Stimulated activated CD8-positive, alpha-beta memory T cell treated with anti-CD3 and anti-CD28 coated beads, Interleukin-2, amount 100 ng/mL, for 48 hours (primary cell): ENCODE results near the gene ITGAD.

Source experiments
- DNase-seq, 2 donors: peaks; one replicate each; pipeline ENCODE4 v3.0.0-alpha.2; 2020; ENCODE audit warnings: low read depth in 2 of 2

The ITGAD gene

DNA sequence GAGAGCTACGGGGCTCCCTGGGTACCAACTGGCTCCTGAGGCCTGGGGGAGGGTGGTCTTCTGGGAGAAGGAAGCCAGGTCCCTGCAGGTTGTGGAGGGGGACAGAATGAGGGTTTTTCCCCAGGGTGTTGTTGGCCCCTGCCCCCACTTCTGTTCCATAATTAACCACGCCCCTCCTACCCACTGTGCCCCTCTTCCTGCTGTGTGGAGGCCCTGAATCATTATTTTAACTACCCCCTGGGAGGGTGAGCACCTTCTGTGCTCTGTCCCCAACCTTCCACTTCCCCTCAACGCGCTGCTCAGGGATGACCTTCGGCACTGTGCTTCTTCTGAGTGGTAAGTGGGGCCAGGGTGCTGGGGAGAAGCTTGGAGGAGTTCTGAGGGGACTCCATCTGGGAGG lies at the start of gene ITGAD:
Gene ITGAD (plus strand): TSS at position 280 of the 400 bp plus-strand sequence. CDS start 26 bp downstream, at position 306.
- no peak for DNase-seq

DNA sequence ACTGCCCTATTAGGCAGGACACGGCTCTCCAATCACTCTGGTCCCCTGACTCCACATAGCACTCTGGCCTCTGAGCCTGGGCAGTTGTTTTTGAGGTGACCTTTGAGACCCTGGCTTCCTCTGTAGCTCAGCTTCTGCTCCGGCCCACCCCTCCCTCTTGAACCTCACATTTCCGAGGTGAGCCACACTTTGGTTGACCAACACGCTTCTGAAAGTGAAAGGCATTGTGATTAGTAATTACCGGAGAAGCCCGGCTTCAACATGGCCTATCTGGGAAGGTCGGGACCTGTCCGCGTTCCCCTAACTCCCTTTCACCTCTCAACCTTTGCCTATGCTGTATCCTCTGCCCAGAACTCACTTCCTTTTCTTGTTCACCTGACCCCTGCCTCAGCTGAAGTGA lies 48.4 kb upstream of the ITGAD start:
- DNase-seq = no peak

DNA sequence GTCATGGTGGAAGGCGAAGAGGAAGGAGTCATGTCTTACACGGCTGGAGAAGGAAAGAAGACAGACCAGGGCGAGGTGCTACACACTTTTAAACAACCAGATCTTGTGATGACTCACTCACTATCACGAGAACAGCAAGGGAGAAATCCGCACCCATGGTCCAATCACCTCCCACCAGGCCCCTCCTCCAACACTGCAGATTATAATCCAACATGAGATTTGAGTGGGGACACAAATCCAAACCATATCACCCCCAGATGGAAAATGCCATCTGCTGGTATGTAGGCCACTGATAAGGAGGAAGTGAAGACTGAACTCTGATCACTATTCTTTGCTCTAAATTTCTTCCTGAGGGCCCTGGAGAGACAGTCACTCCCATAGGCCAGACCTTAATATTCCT lies 45.7 kb upstream of the ITGAD start:
- no peak for DNase-seq

DNA sequence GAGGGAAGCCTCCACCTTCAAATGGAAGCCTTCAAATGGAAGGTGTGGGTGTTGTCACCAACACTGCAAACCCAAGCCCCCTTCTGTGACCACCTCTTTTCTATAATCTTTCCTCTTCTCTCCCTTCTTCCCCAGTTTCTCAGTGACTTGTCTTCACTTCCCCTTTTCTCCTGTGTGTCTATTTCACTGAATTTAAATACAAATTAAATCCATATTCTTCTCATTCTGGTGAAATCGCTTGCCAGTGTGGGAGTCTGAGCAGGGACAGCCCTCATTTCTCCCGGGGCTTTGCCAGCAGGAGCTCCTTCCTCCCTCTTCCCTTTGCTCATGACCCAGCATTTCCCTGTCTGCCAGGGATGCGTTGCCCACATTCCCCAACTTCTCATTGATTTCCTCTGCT lies 44.6 kb upstream of the ITGAD start:
- DNase-seq = no peak

DNA sequence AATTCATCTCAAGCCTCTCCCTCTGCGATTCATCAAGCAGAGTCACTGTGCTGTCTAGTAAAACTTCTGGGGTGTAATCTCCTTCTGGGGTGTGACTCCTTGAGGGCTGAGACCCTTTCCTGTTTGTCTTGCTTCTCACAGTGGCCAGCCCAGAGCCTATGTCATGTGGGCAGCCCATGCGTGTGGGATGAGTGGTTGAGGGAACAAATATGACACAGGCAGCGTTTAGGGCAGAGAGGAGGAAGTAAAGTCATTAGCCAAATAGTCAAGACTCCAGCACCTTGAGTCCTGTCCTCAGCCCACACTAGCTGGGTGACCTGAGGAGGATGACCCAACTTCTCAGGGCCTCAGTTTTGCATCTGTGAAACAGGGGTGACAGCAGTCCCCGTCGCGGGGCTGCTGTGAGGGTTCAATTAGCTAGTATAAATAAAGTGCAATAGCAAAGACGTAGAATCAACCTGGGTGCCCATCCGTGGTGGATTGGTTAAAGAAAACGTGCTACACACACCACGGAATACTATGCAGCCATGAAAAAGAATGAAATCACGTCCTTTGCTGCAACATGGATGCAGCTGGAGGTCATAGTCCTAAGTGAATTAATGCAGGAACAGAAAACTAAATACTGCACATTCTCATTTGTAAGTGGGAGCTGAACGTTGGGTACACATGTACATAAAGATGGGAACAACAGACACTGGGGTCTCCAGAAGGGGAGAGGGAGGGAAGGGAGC lies 42.7 kb upstream of the ITGAD start:
- no peak for DNase-seq

DNA sequence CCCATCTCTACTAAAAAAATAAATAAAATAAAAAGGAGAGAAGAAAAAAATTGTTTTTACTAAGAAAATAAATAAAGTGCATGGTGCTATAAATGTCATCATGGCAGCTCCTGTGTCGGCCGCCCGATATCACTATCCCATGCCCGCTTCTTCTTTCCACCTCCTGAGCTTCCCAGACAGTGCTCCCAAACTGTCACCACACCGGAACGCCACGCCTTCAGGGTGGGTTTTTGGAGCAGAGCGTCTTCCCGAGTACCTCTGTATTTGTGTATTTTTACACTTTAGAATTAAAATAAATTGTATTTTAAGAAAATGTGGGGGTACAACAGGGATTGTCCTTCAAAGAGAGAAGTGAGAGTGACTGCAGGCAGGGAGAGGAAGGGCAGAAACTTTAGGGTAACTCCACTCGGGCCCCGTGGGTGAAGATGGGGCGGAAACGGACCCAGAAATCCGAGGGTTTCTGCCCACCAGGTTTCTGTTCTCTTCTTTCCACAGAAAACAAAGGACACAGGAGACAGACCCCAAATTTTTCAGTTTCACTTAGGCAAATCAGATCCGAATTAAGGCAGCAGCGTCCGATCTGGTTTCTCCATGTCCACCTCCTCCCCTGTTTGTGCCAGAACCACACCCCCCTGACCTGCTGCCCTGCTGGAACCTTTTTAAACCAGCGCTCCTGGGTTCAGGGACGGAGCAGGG lies 41.7 kb upstream of the ITGAD start:
- DNase-seq = no peak

DNA sequence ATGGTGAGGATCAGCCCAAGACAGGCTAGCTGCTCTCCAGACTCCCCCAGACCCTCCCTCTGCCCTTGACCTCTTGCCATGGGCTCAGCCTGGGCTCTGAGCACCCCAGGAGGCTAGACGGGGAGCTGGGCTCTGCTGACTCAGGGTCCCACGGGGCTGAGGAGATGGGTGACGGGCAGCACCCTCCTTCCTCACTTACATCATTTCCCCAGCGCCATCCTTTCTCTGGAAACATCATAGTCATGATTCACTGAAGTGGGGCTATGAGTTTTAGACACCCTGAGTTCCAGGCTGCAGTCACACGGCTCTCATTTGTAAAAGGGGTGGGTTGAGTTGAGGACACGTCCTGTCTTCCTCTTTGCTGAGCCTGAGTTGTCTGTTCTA lies 41.2 kb upstream of the ITGAD start:
- peak in 1 of 2 donors; percentile 55 for DNase-seq

DNA sequence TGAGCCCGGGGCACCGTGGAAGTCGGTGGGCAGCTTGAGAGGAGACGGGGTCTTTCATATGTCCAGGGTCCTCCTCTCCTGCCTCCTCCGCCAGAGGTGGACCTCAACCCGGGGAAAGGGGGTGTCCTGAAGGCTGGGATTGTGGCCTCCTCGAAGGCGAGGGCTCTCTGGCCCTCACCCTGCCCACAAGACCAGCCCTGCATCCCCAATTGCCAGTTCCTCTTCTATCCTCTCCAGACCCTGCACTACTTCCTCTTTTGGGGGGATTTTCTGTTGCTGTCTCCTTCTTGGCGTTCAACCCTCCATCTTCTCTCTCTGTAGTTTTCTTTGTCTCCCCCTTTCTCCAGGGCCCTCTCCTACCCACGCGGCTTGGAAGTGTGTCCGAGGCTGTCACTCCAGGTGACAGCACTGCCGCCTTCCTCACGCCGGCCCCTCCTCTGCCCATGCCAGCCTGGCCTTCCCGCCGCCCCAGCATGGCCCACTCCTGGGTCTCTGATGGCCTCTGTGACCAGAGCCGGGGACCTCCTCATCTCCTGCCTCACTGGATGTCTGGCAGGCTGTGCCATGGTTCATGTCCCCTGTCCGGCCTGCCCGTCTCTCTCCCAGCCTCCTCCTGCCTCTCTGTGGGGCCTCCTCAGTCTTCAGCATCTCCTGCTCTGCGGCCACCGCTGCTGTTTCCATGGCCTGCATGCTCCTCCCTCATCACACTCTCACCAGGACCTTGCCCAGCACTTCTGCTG lies 40.6 kb upstream of the ITGAD start:
- DNase-seq = no peak

DNA sequence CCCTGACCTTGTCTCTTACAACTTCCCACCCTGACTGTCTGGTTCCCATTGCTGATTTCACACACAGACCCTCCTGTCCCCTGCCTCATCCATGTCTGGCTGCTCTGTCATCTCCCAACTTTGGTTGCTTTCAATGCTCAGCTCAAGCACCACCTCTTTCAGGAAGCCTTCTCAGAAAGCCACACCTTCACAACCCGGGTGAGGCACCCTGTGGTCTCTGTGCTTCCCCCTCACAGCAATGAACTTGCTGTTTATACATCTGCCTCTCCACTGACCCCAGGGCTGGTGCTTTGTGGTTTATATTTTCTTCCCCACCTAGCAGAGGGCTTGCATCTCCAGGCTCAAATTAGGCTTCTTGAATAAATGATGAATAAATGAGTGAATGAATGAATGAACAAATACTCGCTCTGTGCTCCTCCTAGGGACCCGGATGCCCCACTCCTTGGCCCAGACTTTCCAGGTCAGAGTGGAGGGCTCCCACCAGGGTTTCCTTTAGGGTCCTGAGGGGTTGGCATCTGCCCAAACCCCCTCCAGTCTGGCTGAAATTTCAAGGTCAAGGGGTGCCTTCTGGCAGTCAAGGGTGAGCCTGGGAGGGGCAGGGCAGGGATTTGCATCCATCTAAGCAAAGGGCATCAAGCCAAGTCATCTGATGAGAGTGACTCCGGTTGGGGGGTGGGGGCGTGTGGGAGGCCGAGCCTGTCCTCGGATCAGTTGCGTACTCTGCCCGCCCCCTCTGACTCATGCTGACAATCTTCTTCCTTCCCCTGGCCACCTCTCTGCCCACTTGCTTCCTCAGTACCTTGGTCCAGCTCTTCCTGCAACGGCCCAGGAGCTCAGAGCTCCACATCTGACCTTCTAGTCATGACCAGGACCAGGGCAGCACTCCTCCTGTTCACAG lies 38.5 kb upstream of the ITGAD start, which contains the start of gene ITGAX:
Gene ITGAX (plus strand): TSS at position 783 of the 898 bp plus-strand sequence. CDS start 79 bp downstream, at position 862.
- DNase-seq = peak; percentile 75 to 85

DNA sequence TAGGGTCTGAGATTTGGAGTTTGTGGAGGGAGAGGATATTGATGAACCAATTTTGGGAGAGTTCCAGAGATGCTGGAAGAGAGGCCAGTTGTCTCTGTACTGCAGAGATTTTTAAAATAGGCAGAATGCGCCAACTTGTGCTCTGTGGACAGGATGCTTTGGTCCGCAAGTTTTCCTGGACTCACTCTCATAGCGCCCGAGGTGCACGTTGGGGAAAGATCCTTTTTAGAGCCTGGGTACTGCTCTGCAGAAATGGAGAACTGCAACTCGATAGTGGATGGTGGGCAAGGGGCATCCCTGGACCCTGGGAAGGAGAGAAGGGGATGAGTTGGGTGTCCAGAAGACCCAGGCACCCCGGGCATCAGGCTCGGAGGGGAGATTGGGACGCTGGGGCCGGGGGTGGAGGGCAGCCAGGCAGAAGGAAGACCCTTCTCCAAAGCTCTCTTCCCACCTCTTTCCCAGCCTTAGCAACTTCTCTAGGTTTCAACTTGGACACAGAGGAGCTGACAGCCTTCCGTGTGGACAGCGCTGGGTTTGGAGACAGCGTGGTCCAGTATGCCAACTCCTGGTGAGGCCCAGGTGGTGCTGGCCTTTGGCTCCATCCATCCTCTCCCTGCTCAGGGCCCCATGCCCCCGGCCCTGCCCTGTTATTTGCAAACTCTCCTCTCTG lies 37.6 kb upstream of the ITGAD start:
- no peak for DNase-seq

DNA sequence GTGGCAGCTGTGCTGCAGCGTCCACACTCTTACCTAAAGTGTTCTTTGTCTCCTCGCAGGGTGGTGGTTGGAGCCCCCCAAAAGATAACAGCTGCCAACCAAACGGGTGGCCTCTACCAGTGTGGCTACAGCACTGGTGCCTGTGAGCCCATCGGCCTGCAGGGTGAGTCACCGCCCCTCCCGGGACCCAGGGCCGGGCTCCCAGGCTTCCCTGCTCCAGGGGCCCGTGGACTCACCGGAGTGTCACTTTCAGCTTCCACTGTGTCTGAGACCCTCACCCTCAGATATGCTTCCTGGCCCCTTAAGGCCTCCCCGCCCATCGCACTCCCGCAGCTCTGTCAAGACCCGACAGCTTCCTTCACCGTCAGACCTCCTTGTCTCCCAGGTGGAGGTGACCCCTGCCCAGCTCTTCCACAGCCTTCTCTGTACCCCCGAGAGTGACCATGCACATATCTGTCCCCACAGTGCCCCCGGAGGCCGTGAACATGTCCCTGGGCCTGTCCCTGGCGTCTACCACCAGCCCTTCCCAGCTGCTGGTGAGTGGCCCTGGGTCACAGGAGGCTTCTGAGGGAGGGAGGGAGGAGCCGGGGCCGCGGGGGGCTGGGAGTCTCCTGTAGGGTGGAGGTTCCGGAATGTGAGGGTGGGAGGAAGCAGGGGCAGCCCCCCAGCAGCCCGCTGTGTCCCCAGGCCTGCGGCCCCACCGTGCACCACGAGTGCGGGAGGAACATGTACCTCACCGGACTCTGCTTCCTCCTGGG lies 36.4 kb upstream of the ITGAD start:
- no peak for DNase-seq

DNA sequence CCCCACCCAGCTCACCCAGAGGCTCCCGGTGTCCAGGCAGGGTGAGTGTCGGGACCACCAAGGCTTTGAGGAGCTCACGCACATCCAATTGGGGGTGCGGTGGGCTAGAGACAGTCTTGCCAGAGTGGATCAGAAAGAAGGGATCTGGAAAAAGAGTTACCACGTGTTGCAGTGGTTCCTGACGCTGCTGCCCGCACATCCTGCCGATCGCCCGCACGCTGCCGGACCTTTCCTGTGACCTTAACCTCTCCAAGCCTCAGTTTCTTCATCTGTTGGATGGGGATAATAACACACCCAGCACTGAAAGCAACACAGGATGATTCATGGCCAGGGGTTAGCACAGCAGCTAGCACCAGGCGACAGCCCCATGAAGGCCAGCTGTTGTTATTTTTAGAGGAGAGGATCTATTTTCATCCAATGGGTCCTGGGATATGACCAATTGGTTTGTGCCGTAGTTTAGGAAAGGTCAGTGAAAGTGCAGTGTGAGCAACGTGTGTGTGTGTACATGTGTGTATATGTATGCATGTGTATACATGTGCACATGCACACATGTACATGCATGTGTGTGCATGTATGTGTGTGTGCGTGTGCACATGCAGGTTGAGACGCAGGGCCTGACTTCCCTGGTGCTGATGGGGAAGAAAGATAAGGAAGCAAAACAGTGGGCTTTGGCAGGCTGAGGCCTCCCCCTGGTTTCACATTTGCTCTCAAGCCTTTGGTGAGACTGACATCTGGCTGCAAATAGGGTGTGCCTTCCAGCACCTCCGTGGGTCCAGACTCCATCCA lies 35.6 kb upstream of the ITGAD start:
- no peak for DNase-seq

DNA sequence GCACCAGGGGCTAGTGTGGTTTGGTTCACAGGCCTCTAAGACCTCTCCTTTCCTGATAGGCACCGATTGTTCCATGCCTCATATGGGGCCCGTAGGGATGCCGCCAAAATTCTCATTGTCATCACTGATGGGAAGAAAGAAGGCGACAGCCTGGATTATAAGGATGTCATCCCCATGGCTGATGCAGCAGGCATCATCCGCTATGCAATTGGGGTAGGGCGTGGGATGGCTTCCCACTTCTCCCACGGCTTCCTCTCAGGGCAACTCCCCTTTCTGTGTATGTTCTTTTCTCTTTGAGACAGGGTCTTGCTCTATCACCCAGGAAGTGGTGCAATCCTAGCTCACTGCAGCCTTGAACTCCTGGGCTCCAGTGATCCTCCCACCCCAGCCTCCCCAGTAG lies 32.9 kb upstream of the ITGAD start:
- DNase-seq = no peak

DNA sequence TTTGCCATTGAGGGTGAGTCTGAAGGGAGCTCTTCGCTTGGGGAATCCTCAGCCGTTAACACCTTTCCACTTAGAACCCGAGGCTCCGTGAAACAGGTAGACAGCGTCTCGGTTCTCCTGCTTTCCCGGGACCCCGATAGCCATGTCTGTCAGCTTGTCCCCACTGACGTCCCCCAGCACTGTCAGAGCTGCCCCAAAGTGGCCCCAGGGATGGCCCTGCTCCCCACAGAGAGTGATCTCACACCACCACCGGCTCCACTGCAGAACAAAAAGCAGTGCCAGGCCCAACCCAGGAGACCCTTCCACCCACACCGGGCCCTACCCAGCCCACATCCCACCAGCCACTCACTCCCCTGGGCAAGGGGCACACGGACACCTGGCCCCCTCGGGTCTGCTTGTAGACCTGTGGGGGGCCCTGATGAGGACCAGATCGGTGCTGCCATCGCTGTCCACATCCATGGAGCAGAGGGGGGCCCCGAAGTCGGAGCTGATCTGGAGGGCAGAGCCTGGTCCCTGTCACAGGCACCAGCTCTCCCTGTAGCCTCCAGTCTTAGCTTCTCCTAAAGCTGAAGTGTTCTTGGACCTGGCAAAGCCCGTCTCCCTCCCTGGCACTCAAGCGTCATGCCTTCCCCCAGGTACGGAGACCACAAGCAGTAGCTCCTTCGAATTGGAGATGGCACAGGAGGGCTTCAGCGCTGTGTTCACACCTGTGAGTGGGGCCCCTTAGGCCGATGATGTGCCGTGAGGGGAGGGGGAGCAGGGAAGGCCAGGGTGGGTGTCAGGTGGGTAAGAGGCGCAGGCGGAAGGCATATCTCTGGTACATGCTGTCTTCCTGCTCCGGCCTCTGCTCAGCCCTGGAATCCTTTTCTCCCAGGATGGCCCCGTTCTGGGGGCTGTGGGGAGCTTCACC lies 31.7 kb upstream of the ITGAD start:
- DNase-seq = no peak

DNA sequence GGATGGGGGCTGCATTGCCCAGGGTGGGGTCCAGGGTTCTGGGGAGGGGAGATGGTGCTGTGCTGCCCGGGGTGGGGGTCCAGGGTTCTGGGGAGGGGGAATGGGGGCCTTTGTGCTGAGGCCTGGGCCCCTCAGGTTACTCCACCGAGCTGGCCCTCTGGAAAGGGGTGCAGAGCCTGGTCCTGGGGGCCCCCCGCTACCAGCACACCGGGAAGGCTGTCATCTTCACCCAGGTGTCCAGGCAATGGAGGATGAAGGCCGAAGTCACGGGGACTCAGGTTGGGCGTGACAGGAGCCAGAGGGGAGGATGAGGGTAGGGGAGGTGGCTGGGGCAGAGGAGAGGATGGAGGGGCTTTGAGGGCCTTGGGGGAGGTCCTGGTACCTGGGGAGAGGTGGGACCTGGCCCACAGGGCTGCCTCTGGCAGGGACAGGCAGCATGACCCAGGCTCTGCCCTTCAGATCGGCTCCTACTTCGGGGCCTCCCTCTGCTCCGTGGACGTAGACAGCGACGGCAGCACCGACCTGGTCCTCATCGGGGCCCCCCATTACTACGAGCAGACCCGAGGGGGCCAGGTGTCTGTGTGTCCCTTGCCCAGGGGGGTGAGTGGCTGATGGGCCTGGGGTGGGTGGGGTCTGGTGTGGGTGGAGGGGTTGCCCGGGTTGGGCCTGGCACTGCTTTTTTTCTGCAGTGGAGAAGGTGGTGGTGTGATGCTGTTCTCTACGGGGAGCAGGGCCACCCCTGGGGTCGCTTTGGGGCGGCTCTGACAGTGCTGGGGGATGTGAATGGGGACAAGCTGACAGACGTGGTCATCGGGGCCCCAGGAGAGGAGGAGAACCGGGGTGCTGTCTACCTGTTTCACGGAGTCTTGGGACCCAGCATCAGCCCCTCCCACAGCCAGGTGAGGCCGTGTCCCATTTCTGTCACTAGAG lies 30.4 kb upstream of the ITGAD start:
- no peak for DNase-seq

DNA sequence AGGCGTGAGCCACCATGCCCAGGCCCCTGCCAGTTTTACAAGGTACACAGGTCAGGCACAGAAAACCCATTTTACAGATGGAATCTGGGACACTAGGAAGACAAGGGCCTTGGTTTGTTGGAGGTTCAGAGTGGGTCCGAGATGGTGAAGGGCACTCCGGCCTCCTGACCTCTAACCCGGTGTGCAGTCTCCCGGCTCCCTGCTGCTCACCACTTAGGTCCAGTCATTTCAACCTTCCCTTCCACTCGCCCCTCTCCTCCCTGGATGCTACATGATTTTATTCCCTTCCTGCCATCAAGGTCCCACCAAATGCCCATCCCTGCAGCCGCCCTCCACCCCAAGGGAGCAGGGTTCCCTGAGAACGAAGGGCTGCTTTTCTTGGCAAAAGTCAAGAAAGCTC lies 29.4 kb upstream of the ITGAD start:
- DNase-seq = no peak

DNA sequence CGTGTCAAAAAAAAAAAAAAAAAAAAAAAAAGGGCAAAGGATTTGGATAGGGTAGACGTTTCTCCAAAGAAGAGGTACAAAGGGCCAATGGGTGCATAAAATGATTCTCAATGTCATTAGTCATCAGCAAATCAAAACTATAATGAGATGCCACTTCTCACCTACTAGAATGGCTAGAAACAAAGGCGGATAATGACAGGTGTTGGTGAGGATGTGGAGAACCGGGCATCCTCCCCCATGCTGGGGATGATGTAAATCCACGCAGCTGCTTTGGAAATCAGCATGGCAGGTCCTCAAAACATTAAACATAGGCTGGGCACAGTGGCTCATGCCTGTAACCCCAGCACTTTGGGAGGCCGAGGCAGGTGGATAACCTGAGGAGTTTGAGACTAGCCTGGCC lies 28.7 kb upstream of the ITGAD start:
- no peak for DNase-seq
